GM19238 (cell line): Measurements from ENCODE around the gene HOXC10.

Source experiments
- DNase-seq: peaks from one replicate; pipeline ENCODE4 v3.0.0; 2011; ENCODE audit warnings: low spot score; ENCODE audit not compliant: insufficient read length

Gene HOXC10

DNA sequence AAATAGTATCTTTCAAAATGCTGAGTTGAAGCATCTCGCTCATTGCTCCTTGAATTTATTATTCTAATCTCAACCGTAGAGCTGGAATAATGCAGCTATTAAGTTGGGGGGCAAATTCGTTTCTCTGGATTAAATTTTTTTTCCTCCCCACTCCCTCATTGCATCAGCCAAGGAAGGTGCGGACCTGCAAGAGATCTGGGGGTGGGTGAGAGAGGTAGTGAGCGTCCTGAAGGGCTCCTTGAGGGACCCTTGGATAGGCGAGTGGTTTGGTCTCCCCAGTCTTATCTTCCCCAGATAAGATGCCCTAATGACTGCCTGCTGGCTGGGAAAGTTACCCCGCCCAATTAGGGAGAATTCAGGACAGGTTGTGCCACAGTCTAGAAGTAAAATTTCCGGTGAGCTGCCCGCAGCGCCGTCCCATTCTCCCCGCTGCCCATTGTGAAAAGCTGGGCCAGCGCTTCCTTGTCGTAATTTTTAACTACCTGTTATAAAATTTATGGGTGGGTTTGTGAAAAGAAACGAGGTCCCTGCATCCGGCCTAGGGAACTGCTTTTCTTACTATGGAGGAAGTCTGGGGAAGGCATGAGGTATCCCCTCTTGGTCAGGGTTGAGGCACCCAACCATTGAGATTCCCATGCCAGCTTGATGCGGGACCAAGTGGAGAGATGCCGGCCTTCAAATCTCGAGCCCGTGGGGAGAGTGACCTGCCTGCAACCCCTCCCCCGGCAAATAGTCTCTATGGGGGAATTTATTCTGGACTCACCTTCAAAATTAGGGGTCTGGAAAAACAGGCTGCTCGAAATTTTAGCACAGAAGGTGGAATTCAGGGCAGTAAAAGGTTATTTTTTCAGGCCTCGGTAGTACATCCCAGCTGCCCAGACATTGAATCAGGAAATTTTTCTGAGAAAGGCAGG lies 30.3 kb downstream of the HOXC10 start:
- no peak for DNase-seq

DNA sequence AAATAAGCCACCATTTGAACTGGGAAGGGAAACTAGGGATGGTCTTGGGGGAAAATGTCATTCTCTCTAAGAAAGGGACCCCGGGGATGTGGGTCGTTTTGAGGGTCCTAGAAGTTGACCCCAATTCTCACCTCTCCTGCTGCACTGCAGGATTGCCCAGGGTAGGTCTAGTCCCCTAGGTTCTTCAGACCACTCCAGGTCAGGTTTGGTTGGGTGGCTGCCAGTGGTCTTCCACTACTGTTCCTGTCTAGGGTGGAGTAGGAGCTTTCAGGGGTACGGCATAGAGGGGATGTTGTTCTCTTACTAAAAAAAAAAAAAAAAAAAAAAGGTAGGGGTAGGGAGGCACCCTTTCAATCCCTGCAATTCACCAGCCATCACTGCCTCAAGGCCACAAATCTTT lies 31.1 kb downstream of the HOXC10 start:
- DNase-seq = no peak

DNA sequence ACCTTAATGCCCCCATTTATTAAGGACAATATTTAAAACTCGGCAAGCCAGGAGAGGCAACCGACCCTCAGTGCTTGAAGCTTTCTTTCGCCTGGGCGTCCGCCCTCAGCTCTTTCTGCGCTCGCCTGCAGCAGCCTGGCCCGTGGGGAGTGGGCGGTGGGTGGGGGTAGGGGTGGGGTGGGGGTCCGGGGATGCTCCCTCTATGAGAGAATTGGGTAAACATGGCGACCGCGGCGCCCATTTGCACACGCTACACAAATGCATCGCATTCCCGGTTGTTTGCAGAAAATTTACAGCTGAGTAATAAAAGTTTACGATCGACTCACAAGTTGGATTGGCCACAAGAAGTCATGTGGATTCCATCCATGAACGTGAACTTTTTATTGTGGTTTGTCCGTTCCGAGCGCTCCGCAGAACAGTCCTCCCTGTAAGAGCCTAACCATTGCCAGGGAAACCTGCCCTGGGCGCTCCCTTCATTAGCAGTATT lies 31.6 kb downstream of the HOXC10 start:
- no peak for DNase-seq

DNA sequence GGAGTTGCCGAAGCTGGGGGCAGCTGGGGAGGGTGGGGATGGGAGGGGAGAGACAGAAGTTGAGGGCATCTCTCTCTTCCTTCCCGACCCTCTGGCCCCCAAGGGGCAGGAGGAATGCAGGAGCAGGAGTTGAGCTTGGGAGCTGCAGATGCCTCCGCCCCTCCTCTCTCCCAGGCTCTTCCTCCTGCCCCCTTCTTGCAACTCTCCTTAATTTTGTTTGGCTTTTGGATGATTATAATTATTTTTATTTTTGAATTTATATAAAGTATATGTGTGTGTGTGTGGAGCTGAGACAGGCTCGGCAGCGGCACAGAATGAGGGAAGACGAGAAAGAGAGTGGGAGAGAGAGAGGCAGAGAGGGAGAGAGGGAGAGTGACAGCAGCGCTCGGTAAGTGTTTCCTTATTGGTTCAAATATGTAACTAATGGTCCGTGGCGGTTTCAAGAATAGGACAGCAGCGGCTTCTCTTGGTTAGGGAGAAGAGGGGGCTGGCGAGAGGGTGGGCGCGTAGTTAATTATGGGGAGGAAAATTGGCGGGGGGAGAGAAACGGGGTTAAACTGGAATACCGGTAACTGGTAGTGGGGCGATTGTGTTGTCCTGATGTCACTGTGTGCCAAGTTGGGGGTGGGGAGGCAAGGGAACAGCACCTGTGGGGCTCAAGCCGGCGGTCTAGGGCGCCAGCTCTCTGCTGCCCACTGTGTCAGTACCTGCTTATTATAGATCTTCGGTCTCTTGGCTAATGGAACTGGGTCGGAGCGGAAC lies 32.3 kb downstream of the HOXC10 start:
- no peak for DNase-seq

DNA sequence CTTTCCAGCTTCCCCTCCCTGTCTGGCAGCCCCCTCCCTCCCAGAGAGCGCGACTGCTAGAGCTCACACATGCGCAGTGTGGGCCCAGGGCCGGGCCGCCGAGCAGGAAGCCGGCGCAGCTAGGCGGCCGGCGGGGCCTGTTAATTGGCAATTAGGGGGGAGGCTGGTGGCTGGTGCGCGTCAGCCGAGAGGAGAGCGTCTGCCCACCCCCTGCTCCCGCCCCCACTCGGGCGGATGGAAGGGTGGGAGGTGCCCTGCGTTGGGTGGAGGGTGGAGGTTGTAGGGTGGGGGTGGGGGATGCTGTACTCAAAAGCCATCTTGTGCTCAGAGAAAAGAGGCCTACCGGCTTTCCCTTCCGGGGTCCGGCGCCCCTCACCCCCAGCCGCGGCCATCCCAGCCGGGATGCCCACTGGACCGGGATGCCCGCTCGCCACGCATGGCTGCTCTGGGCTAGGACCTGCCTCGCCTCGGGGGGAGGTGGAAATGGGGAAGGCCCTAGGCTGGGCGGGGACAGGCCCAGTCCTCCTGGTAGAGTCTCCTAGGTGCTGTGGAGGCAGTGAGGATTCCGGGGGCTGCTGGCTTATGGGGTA lies 33.0 kb downstream of the HOXC10 start:
- DNase-seq = peak; percentile 95

DNA sequence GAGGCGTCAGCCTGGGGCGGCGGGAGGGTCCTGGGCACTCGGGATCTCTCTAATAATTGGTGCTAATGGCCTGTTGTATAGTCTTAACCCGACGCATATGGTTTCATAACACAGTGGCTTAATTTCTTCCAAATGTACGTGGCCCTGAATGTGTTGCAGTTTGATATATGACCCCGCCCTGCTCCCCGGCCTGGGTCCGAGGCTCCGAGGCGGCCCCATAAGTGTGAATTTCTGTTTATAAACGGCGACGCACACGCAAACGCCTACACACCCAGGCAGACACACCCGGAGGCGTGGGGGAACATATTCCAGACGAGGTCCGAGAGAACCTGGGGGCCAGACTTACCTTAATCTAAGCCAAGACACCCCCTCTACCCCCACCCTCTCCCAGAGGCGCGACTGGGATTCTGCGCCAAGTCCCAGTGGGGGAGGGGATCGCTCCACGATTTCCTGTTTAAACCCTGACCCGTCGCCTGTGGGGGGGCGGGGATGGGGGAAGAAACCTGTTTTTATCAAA lies 33.6 kb downstream of the HOXC10 start:
- DNase-seq = no peak

DNA sequence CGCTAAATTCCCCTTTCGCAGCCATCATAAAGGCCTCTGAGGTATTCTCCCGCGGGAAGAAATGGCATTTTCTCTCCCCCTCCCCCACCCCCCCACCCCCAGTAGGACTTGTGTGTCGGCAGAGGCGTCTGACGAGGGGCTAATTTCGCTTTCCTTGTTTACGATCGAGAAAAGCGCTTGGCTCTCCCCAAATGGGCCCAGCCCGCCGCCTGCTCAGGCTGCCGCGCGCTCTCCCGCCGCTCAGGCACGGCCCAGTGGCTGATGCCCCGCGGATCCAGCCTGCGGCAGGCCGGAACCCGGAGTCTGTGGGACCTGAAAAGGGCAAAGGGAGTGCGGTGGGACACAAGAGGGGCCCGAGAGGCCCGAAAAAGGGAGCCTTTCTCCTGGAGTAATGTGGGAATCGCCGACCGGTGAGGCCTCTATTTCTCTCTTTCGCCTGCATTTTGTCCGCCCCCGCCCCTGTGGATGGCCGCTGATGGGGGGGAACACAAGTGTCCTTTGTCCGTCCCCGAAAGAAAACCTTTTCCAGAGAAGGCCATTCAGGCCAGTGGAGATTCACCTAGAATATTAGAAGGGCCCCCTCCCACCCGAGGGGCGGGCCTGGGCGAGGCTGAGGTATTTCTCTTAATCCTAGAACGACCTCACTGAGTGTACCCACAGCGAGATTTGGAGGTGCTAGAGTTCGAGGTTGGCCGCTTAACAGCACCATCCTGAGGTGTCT lies 34.3 kb downstream of the HOXC10 start:
- DNase-seq = no peak

DNA sequence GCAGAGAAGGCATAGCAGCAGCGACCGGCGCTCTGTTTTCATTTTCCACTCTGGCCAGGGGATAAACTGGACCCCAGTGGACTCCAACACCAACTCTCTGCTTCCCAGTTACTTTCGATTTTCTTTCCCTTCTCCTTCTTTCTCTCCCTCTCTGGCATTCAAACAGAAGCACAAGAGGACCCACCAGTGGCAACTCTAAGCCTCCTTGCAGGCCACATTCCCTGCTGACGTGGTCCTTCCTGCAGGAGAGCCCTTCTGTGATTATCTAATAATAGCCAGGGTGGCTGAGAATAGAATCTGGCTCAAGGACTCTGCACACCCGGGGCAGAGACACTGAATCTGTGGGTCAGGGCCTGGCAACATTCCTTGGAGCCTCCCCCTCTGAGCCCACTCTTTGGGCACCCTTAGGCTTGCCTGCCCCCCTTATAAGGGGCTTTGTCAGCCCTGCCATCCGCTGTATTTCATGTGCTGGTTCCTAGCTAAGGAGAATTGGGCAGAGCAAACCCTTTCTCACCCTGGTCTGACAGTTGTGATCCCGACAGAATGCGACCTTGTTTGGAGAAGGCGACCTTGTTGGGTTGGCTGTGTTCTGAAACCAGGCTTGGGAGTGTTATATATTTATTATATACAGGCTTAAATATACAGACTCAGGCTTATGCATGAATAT lies 35.1 kb downstream of the HOXC10 start:
- DNase-seq = no peak

DNA sequence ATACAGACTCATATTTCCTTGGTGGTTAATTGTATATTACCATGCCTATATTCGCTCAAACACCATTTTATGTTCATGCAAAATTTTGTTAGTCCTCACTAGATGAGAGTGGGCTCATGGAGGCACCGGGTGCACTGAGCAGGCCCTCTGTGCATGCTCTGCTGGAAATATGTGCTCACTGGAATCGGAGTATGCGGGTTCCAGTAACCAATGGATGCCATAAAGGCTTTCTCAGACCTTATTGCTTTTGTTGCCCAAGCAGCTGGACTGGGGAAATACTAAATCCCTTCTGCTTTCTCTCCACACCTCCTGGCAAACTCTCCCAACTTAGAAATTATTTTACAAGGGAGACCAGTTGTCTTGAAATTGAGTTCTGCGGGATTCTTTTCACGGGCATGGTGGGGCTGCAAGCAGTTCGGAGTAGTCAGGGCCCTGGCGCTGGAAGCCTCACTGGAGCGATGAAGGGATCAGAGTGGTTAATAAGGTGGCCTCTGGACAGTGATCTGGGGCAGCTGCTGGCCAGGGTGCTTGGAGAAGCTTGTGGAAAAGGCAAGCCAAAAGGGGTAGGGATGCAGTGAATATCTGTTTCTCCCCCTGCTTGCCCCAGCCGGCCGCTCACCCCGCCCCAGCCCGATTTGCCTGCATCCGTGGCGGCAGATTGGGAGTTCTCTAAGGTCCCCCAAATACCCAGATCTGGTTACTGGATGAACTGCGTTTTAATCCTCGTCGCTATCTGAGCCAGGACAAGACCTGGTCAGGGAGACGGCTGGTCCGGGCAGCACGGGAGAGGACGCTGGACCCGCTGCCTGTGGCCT lies 35.9 kb downstream of the HOXC10 start:
- DNase-seq = no peak

DNA sequence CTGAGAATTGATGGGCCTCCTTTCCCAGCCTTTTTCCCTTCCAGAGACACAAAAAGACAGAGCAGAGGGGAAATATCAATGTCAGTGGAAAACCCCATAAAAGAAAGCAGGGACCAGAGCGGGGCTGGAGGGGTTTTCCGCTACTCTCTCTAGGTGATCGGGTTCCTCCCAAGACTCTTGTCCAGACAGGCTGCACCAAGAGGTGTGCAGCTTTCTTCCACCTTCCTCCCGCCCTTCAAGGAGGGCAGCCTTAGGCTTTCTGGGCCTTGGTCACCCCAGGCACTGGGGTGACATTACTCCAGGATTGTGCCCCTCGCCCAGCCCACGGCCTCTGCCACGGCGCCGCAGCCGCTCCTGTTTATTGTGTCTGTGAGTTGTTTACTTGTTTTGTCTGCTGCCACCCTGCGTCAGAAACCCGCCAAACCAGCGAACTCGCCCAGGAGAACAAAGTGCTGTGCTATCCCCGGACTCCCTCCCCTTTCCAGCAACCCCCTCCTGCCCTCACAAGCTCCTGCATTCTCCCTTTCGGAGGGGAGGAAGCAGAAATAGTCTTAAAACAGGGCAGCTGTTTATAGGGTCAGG lies 36.6 kb downstream of the HOXC10 start:
- no peak for DNase-seq

DNA sequence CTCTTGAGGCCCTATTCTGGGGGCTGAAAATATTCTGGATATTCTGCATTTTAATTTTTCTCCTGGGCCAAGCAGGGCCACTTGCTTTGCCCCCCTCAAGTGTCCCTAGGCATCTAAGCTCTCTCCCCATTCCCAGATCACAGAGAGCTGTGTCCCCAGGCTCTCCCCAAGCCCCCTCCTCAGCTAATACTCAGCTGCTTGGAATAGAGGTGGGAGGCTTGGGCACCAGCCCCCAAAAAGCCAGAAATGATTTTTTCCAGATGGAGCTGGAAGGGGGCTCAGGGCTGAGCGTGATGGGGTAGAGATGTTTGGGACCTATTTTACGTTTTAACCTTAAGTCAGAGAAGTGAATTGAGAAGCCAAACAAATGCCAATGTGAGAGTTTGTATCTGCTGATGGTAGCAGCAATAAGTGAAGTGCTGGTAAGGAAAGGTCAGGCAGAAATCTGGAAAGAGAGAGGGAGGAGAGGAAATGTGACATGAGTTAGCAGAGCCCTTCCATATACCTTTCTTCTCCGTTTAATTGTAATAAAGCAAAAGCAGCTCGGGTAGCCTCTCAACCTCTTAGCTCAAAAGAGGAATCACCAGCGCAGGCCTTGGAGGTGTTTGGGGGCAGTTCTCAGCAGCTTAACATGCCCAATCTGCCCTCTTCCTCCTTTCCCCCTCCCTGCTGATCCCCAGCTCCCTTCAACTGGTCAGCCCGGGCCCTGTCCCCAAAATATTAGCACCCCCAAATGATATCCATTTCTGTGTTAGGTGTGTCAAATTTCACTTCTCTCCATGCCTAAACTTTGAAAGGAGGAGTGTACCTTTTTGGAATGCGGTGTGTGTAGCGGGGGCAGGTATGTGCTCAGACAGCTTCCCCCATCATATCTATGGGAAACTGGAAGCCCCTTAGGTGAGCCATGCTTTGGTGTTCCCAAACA lies 38.3 kb downstream of the HOXC10 start:
- no peak for DNase-seq

DNA sequence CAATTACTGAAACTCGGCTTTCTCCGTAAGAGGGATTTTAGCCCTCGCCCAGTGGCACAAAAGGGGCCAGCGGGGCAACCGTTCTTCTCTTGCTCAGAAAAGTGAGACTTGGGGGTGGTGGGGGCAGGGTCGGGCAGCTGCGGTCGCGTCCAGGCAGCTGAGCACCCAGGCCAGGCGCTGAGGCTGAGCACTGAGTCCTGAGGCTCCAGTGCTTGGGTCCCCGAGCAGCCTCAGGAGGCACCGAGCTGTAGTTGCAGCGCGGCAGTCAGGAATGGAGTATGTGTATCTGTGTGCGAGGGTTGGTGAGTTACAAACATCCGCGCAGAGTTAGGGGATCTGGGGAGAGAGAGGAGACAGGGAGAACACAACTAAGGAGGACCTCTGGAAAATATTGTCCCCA lies 39.2 kb downstream of the HOXC10 start:
- DNase-seq = no peak

DNA sequence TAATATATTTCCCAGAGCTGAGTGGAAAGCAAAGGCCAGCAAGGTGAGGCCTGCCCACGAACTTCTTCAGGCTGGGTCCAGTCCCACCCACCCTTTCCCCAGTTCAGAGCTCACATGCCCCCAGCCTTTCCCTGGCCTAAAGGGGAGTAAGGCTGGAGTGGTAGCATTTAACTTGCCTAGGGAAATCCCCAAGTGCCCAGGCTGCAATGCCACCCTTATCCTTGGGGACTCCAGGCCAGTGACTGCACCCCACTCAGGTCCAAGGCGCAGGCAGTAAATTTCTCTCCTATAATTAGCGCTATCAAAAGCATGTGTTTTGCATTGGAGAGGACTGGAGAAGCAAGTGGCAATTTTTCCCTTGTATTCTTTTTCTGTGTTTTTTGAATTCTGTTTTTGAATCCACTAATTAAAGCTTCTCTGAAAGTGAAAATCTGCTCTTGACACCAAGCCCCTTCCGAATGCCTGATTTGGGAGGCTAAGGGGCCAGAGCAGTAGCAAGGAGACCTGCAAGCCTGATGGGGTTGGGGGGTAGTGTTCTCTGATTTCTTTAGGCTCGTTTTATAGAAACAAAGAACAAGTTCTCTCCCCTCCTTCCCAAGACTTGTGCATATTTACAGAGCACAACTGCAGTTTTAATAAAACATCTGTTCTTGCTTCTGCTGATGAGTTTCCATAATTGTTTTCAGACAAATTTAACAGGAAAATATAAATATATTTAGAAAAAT lies 39.8 kb downstream of the HOXC10 start:
- no peak for DNase-seq

DNA sequence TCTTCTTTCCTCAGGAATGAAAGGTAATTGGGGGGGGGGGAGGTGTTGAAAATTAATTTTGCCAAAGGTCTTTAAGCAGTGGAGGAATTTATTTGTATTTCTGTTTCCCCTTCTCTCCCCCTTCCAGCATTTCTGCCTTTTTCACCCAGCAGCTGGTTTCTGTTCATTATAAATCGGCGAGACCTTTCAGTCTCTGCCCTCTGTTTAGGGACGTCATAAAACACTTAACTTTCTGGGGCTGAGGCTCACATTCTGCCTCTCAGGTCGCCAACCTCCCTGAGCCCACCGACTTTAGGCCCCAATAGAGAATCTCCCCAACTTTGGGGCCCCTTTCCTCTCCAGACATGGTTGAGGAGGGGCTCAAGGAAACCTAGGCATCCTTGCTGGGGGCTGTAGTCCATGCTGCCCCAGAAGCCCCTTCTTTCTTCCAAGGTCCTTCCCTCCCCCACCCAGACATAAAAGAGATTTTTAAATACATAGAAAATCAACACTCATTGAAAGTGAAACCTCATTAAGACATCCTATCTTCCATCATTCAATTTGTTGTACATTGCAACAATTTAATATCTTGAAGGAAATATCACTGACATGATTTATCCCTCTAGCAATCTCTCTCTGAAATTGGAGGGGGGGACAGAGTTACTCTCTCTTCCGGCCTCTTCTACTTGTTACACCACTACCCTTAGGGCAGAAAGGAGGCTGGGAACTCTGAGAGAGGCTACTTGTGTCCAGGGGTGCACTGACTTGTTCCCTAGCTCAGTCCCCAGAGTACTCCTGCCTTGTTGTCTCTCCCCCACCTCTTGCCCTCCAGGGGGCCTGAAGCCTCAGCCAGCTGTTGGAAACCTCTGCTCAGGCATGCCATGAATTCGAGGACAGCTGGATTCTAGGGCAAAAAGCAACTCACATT lies 40.8 kb downstream of the HOXC10 start:
- no peak for DNase-seq

DNA sequence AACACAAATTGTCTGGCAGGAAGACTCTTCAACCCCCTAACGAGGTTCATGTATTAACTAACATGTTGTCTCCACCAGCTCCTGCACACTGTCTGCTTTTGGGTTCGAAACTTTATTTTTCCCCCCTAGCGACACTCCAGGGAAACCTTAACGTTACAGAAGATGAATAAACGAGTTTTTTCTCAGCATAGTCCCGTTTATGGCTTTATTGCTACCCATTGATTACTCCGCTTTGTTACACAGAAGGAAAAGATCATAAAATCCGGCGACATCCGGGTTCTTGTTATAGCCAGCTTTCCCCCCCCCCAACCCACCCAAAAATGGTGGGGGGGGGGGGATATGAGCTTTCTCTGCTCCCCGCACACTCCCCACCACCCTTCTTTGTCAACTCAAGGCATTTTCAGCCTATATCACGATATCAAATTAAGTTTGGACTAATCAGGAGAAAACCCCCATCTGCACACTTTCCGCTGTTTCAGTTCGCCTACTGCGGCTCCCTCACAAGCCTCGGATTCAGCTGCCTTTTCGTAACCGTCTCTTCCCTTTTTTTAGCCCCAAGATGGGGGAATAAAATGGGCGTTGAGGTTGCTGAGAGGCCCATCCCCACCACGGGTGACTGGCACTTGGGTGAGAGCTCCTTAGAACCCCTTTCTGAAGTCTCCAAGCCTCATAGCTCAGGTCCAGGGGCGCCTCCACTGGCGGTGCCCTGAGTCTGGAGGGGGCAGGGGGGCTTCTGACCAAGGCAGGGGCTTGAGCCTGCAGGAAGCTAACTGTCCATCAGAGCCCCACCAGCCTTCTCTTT lies 41.9 kb downstream of the HOXC10 start:
- no peak for DNase-seq

DNA sequence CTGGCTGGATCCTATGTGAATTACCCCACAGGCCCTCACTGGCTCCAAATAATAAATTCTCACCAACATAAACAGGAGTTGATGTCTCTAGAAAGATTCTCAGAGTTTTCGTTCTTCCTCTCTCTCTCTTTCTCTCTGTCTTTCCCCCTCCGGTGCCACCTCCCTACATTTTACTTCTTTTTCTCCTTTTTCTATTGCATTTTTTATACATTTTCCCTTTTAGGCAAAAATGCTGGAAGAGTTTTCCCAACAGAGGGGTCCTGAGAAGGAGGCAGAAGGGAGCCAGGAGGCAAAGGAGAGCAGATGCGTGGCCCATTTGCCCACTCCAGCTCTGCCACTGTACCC lies 42.5 kb downstream of the HOXC10 start:
- DNase-seq = no peak
